K562 treated with DMSO at 1 percent for 48 hours (cell line): Measurements from ENCODE around the gene PM20D1. TPM values are rescaled to one million over a fixed set of nuclear protein-coding genes. Genes with fewer than 3 reads are reported as not detected.

ENCODE experiments used
- total RNA-seq: library from RNA; unstranded; fragments of 300-600 nt; gene quantifications from 2 replicates; pipeline ENCODE4 v1.2.3, GENCODE V29; 2022; ENCODE audit warnings: low replicate concordance; ENCODE audit errors: extremely low read depth

PM20D1 gene
- not detected in 2 replicates for total RNA-seq

GRCh38 chr1:205849619-205850355, at the start of gene PM20D1:
PM20D1 (minus strand) TSS chr1:205850132; CDS start chr1:205850072, 60 bp downstream.

GRCh38 chr1:205812878-205813754, 36.8 kb downstream of the PM20D1 start, which contains the start of gene SLC41A1:
SLC41A1 (minus strand) TSS chr1:205813198; CDS start chr1:205810441, 2,757 bp downstream.

Other genes with a start within 250 kb of the PM20D1 start
- gene ELK4, start 218.1 kb downstream of the PM20D1 start, total RNA-seq = not detected in 2 replicates
- not detected in 2 replicates for gene SLC45A3, start 169.6 kb downstream of the PM20D1 start, total RNA-seq
- not detected in 2 replicates for gene NUCKS1, start 100.0 kb downstream of the PM20D1 start, total RNA-seq
- not detected in 2 replicates for gene RAB29, start 74.7 kb downstream of the PM20D1 start, total RNA-seq
- gene SLC41A1, start 36.9 kb downstream of the PM20D1 start, total RNA-seq = not detected in 2 replicates
- gene SLC26A9, start 93.3 kb upstream of the PM20D1 start, total RNA-seq = not detected in 2 replicates
- not detected in 2 replicates for gene RAB7B, start 153.3 kb upstream of the PM20D1 start, total RNA-seq
- gene CTSE, start 173.8 kb upstream of the PM20D1 start, total RNA-seq = not detected in 2 replicates
- gene RHEX, start 203.0 kb upstream of the PM20D1 start, total RNA-seq = not detected in 2 replicates